ENCODE measurements around the gene ANKRD13B. TPM values are rescaled to one million over a fixed set of nuclear protein-coding genes. Genes with fewer than 3 reads are reported as not detected.

Gene ANKRD13B
- total RNA-seq, 1 experiment from 2014 or later: 31.4 TPM

- H3K4me3 ChIP-seq (ENCODE audit: low read depth in 2 of 2, low read length in 2 of 2): no peak overlapping the region
- no TSS peak for BruUV-seq (replicated peaks)
- POLR2A ChIA-PET: no interaction called here
- H3K36me3 ChIP-seq (ENCODE audit: control insufficient read depth, insufficient read depth, low read length): no peaks in the 10 kb centered on the region
- intact Hi-C loops (cut with micrococcal nuclease; ENCODE audit: unreplicated experiment) (no loop called here), in situ Hi-C loops (cut with HindIII; ENCODE audit: low pct_unique_long_range_greater_than_20kb, low sequenced_read_pairs) (no loop called here)
- CTCF ChIA-PET: no interaction called here
- no peak for ATAC-seq
- DNase-seq (ENCODE audit: low read depth, low spot score): no peak
- H3K27me3 ChIP-seq (ENCODE audit: control insufficient read depth, insufficient read depth, low read length): no peaks in the 10 kb centered on the region
- no peaks in the 10 kb centered on the region for H3K9me3 ChIP-seq (ENCODE audit: control insufficient read depth, insufficient read depth, low read depth, low read length)
- no peak for TF ChIP-seq CTCF (IDR thresholded peaks at IDR 0.05)
- no peak for TF ChIP-seq SIN3A (IDR thresholded peaks at IDR 0.05; ENCODE audit: borderline replicate concordance, insufficient read depth, low read depth, low read length)
- TF ChIP-seq POLR2AphosphoS5 (IDR thresholded peaks at IDR 0.05; ENCODE audit: low read depth, low read length): no peak
- TF ChIP-seq TCF7L2 (IDR thresholded peaks at IDR 0.05; ENCODE audit: low read depth, low read length): no peak
- no peak for TF ChIP-seq REST (IDR thresholded peaks at IDR 0.05; ENCODE audit: insufficient read depth in 1 of 2, low read depth in 2 of 2, low read length in 1 of 2)
- H3K4me1 ChIP-seq (ENCODE audit: control insufficient read depth, insufficient read depth, low read length): peaks cover 22% of the 10 kb centered on the region
- no peak overlapping the region for H3K27ac ChIP-seq (ENCODE audit: low read length)
These were observed 19.1 kb downstream of the ANKRD13B start for GRCh38 chr17:29612094-29612403.

- DNase-seq (ENCODE audit: low read depth, low spot score): no peak
- no peak for ATAC-seq
- Histone ChIP-seq H3K27me3 (ENCODE audit: control insufficient read depth, insufficient read depth, low read length) (no peaks in the 10 kb centered on the region), H3K9me3 (ENCODE audit: control insufficient read depth, insufficient read depth, low read depth, low read length) (no peaks in the 10 kb centered on the region), H3K36me3 (ENCODE audit: control insufficient read depth, insufficient read depth, low read length) (no peaks in the 10 kb centered on the region), H3K27ac (ENCODE audit: low read length) (no peak overlapping the region), H3K4me1 (ENCODE audit: control insufficient read depth, insufficient read depth, low read length) (peaks cover 27% of the 10 kb centered on the region), H3K4me3 (ENCODE audit: low read depth in 2 of 2, low read length in 2 of 2) (no peak overlapping the region)
- TF ChIP-seq REST (IDR thresholded peaks at IDR 0.05; ENCODE audit: insufficient read depth in 1 of 2, low read depth in 2 of 2, low read length in 1 of 2) (no peak), TCF7L2 (IDR thresholded peaks at IDR 0.05; ENCODE audit: low read depth, low read length) (no peak), SIN3A (IDR thresholded peaks at IDR 0.05; ENCODE audit: borderline replicate concordance, insufficient read depth, low read depth, low read length) (no peak), POLR2AphosphoS5 (IDR thresholded peaks at IDR 0.05; ENCODE audit: low read depth, low read length) (no peak), CTCF (IDR thresholded peaks at IDR 0.05) (no peak)
- ChIA-PET CTCF (interaction anchor here (0.6 kb wide), 1 partner anchor 129 kb away, joined by 6 read pairs; no protein-coding TSS in a partner anchor), POLR2A (interaction anchor here (0.6 kb wide), 1 partner anchor 1462 kb away, joined by 4 read pairs; no protein-coding TSS in a partner anchor)
- no TSS peak for BruUV-seq (replicated peaks)
- in situ Hi-C loops (cut with HindIII; ENCODE audit: low pct_unique_long_range_greater_than_20kb, low sequenced_read_pairs) (no loop called here), intact Hi-C loops (cut with micrococcal nuclease; ENCODE audit: unreplicated experiment) (no loop called here)
These were observed 19.7 kb downstream of the ANKRD13B start for GRCh38 chr17:29612404-29613280.
